ENCODE data around the gene PDE4D. TPM values are rescaled to one million over a fixed set of nuclear protein-coding genes. Genes with fewer than 3 reads are reported as not detected.
"Not testable (repeated sequence)": the region's sequence is repeated elsewhere in the genome, so short reads cannot be mapped to it uniquely, and the experiment has no call there.

Gene PDE4D
- polyA plus RNA-seq, 3 donors, result 17.7 to 21.3 (median 19.7) TPM

DNA sequence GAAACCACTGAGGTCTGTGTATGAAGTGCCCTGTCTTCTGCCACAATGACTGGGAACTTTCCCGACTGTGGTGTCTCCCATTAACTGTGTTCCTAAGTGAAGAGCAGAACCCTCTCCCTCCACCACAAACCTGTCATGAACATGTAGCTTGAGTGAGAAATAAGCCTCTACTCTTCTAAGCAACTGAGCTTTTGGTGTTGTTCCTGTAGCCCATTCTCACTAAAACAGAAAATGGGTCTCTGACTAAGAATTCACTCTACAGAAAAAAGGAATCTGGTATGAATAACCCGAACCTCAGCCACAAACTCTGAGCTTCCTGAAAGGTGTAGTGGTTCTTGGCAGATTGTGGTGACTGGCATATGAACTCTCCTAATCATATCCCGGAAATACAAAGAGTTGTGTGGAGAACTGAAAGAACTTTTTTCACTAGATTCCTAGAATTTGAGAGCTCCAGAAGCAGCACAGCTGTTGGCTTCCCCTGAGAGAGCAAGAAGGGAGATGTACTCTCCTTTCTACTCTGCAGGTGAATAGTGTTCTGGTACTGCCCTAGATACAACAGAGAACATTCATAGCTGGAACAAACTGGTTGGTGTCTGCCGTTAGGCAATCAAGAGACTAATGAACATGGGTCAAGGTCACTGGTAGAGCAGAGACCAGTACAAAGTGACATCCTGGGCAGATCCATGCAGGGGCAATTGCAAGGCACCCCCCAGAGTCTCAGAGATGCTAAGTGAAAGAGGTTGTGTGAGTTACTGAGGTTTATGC is 283.8 kb downstream of the PDE4D start:
- no peak for DNase-seq

DNA sequence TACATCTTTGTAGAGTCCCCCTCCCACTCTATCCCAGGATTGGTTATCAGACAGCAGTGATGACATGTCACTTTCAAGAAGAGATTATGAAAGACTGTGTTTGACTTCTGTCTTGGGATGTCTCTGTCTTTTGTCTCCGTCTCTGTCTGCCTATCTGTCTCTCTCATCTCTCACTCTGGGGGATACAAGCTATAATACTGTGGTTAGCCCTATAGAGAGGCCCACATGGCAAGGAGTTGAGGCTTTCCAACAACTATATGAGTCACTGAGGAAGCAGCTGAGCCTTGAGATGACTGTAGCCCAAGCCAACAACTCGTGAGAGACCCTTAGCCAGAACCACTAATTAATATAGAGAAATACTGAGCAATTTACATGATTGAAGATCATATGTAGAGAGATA is 284.8 kb downstream of the PDE4D start:
- DNase-seq, result no peak

- DNase-seq, result no peak
Measured at GRCh38 chr5:59607138-59607765, 286.3 kb downstream of the PDE4D start.

DNA sequence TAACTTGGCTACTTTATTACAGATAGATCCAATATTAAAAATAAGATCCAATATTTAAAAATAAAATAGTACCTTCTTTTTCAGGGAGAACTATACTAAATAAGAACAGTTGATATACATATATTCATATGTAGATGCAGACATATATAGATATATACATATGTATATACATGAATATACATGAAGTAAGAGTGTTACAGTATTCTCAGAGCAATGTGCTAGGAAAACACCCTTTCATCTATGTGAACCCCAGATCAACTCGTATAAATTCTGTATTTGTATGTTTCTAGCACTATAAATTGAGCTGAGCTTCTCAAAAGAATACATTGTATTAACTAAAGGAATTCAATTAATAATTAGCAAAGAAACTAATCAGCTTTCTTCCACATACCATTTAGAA is 287.6 kb downstream of the PDE4D start:
- no peak for DNase-seq

DNA sequence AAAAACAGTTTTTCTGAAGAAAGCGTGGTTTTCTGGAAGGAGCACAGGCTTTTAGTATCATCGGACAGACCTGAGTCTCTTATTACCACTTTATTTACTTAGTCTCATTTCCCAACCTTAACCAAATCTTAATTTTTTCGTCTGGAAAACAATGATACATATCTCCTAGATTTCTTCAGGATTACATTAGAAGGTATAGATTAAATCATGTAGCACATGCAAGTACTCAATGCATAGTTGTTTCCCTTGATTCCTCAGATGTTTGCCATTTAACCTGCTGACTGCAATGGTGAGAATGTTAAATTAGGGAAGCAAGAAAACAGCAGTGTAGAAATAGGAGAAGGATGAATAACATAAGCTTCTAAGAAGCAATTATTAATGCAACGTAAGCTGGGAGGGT is 289.4 kb downstream of the PDE4D start:
- DNase-seq, result no peak

GRCh38 chr5:59600998-59601397 is 292.5 kb downstream of the PDE4D start:
- DNase-seq, result no peak

DNA sequence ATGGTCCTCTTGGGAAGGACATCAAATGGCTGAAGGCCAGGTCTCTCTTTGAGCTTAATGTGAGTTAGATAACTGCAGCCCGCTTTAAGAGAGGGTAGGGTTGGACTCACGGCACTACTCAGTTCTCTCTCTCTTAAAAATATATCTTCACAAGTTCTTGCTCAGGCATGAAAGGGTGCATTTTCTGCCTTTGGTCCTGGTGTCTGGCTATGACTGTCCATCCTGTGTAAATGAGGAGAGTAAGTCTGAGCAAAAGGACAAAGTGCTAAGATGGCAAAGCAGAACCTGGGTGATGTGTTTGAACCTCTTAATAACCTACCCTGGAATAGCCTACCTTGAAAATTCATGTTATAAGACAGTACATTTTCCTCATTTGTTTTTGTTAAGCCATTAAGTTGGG is 293.4 kb downstream of the PDE4D start:
- DNase-seq, result no peak

DNA sequence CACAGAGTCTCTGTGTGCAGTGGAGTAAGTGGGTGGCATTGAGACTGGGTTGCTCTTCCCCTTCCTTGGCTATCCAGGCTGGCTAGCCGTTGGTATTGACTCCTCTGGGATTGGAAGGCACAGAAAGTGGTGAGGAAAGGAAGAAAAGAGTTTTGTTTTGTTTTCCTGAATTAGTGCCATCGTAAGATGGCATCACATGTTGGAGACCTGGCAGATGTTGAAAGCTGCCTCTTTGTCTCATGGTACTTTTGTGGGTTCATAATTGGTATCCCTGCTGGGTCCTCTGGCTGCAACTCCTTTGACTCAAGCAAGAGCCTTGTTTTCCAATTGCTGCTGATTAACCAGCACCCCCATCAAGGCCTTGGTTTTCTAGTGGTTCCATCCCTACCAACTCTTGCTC is 293.8 kb downstream of the PDE4D start:
- no peak for DNase-seq

DNA sequence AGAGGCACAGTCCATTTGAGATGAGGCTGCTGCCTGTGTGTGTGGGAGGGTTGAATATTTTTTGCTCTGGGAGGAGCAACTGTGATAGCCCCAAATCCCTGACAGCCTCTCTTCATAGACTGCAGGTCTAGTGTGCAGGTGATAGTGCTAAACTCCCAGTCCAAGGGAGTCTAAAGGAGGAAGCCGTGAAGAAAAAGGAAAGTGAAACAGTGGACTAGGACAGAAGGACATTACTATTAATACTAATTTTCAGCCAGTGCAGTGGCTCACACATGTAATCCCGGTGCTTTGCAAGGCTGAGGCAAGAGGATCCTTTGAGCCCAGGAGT is 295.0 kb downstream of the PDE4D start:
- DNase-seq, result no peak

DNA sequence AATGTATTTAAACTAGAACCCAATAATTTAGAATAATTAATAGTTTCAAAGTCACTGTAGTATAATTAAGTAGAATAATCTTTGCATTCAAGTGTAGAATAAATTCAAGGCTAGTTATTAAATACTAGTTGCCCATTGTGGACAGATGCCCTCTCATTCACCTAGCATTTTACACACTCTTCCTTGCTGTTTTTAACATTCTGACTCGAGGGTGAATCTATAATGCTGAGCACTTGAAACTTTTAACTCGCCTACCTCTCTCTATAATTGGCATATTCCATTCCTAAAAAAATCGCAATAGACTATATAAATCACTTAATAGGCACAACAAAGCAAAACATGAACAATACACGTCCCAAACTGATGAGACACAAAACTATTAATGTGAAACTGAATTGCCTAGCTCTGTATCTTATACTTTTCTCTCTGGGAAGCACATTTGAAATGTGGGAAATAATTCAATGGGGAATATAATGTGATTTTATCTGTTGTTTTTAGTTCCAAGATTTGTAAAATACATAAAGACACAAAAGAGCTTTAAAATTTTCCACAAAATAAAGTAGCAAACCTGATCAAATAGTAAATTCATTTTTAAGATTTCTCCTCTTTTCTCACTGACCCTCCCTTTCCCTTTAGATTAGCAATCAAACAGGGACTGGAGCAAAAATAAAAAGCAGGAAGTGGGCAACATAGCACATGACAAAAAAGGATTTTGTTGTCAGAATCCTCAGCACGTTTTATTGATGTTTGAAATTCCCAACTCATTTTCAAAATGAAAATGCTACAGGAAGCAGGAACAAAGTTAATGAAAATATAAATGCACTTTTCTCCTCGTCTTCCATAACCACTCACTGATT is 295.6 kb downstream of the PDE4D start:
- no peak for DNase-seq

GRCh38 chr5:59596586-59597350 is 296.8 kb downstream of the PDE4D start:
- DNase-seq, result no peak

GRCh38 chr5:59594118-59594517 is 299.4 kb downstream of the PDE4D start:
- not testable (repeated sequence) for DNase-seq

GRCh38 chr5:59593439-59594007 is 300.0 kb downstream of the PDE4D start:
- DNase-seq, result no peak

DNA sequence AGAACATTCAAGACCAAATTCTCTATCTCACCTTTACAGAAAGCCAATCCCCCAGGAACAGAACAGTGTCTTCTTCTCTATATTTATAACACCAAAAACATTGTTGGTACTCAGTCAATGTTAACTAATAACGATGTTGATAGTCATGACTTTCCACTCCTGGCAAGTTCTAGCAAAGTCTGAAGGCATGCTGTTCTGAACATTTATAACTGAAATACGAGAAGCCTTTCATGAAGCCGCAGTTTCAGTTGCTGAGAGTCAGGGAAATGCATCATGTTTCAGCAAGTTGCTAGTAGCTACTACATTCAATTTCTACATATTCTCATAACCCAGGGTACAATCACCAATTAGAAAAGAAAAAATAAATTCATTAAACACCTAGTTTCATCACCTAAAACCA is 301.4 kb downstream of the PDE4D start:
- DNase-seq, result peak; percentile 39

DNA sequence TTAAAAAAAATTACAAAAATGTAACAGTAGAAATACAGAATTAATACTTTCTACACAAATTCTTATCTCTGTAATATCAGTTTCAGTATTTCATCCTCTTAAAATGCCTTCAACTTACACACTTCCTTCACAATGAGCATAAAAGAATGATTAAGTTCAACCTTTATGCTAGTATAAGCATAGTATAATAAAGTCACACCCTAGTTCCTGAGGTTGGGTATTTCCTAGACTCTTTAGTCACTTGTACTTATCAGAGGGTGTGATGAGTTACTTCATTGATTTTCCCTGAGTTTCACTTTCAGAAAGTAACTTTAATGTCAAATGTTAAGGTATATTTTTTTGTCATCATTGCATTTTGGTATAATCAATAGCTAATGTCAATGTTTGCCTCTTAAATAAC is 302.4 kb downstream of the PDE4D start:
- DNase-seq, result no peak

DNA sequence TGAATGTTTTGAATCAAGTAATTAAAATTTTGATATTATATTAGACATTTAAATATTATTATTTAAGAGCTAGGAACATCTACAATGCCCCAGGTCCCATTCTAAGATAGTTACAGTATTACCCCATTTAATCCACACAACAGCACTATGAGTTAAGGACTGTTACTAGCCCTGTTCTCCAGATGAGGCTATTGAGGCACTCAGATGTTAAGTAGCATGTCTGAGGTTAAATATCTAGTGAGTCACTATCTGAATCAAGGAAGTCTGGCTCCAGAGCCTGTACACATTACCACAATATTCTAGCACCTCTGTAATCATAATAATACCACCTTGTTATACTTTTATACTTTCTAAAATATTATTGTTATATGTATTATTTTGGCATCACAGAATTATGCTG is 304.6 kb downstream of the PDE4D start:
- DNase-seq, result no peak

DNA sequence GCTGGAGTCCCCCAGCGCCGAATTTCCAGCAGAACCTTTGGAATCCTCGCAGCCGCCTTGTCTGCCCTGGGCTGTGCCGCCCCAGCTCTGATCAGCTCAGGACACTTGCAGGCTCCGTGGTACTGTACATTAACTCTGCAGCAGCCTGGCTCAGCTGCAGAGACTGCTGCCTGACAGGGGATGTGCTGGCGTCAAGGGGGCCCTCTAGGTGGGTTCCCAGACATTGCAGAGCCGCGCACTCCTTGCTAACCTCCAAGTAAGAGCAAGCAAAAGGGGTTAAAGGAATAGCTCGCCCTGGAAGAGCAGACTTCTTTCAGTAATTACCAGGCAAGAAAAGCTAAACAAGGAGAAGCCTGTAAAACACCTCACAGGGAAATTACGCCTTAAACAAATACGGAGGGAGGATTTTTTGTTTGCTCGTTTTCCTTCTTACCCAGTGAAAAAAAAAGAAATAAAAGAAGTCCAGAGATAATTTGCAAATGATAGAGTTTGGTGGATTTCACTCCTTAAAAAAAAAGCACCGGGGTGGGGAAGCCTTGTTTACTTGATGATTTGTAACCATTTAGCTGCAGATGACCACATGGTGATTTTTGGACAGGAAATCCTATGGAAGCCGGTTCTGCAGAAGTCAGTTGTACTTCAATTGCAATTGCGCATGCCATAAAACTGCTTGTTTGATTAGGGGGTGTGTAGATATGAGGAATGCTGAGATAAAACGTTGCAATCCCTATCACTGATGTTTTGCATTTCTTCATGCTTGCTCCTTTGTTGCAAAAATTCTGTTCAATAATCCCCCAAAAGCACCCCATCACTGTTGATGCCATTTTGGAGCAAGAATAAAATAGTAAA is 305.8 kb downstream of the PDE4D start:
- DNase-seq, result peak; percentile 74

DNA sequence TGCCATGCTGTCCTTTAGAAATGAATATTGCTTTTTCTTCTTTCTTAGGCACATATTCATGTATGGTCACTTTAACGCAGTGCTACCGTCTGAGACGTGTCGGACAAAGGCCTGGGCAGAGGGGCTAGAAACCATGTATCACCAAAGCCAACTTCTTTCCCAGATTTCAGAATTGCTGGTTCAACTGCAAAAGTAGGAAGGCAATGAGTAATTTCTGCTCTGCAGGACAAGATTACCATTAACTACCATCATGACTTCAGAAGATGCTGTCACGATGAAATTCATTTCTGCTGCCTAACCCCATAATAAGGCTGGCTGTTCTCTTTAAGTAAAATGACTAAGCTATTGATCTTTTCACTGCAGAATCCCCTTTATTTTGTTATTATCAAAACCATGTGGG is 306.7 kb downstream of the PDE4D start:
- no peak for DNase-seq

DNA sequence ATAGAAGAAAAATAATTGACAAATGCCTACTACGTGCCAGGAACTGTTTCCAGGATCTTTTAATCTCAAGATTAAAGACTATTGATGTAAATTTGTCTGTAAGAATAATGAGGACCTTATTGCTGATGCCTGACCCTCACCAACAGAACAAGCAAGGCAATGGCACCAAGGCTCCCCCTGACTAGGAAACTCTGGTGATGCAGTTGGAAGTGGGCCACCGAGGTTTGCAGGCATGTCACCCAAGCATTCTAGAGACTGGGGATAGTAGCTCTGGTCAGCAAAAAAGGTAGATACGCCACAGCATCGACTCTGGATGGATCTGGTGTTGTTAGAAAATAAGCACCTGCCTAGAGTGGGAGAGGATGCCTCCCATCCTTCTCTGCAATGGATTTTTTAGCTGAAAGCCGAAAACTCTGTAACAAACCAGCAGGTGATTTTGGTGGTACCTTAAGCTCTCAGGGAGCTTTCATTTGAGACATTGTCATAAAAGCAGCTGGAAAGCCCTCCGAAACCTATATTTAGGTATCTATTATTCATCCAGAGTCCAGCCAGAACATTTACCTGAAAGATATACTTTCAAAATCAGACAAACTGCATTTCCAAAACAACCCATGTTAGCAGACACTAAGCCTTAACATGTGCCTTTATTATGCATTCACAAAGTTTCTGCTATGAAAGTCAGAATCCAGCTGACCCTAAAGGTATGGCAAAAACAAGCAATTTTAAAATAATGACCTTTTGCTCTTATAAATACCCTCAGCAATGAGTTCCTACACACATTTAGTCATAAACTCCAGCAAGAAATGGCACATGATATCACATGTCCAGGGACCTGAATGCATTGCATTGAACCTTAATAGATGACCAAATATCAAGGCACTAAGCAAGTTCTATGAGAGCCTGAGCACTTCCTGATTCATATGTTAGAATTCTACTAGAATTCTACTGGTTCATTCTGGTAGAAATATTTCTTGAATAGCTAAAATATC is 308.4 kb downstream of the PDE4D start:
- no peak for DNase-seq
